GM12891 (cell line): Measurements from ENCODE around the gene SPRED3.

Experiments
- DNase-seq: peaks from one replicate; pipeline ENCODE4 v3.0.0; 2011; ENCODE audit warnings: low spot score; ENCODE audit not compliant: insufficient read length
- FAIRE-seq: peaks from 2 replicates; lab custom pipeline; 2011; peaks lifted over from hg19 to GRCh38; lab: Jason Lieb, UNC
- PAX5 ChIP-seq: IDR thresholded peaks from 2 replicates; pipeline ENCODE4 v1.6.1; 2011; ENCODE audit warnings: low read length, moderate library complexity, mild to moderate bottlenecking; ENCODE audit not compliant: insufficient read depth, severe bottlenecking
- POLR2A ChIP-seq: IDR thresholded peaks from 2 replicates; pipeline ENCODE4 v1.6.1; 2011; ENCODE audit warnings: low read depth, low read length, control low read depth
- POLR2AphosphoS5 ChIP-seq: IDR thresholded peaks from 2 replicates; pipeline ENCODE4 v1.6.1; 2011; ENCODE audit warnings: low read depth, low read length, control low read depth
- POU2F2 ChIP-seq: IDR thresholded peaks from 2 replicates; pipeline ENCODE4 v1.6.1; 2011; ENCODE audit warnings: low read depth, mild to moderate bottlenecking, control low read depth, low read length, moderate library complexity
- SPI1 ChIP-seq: IDR thresholded peaks from 2 replicates; pipeline ENCODE4 v1.6.1; 2011; ENCODE audit warnings: low read depth, low read length, control low read depth
- TAF1 ChIP-seq: IDR thresholded peaks from 2 replicates; pipeline ENCODE4 v1.6.1; 2011; ENCODE audit warnings: low read depth, low read length, control low read depth

The SPRED3 gene

DNA sequence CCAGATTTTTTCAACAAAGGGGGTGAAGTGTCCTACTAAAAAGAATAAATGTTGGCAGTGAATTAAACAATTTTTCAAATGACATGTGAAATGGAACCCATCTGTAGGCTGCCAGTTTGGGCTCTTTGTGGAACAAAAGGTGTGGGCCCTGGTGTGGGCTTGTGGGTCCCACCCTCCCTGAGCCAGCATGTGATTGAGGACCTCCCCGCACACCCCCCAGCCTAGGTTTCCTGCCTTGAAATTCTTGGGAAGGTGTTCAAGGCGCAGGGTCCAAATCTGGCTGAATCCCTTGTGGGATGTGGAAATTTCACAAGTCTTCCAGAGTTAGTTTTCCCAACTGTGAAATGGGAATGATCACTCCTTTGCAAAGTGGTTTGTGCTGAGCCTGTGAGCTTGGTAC is 4.8 kb upstream of the SPRED3 start:
- no peak for FAIRE-seq
- TF ChIP-seq POLR2A (no peak), POLR2AphosphoS5 (no peak), PAX5 (no peak), TAF1 (no peak), POU2F2 (no peak), SPI1 (no peak)

DNA sequence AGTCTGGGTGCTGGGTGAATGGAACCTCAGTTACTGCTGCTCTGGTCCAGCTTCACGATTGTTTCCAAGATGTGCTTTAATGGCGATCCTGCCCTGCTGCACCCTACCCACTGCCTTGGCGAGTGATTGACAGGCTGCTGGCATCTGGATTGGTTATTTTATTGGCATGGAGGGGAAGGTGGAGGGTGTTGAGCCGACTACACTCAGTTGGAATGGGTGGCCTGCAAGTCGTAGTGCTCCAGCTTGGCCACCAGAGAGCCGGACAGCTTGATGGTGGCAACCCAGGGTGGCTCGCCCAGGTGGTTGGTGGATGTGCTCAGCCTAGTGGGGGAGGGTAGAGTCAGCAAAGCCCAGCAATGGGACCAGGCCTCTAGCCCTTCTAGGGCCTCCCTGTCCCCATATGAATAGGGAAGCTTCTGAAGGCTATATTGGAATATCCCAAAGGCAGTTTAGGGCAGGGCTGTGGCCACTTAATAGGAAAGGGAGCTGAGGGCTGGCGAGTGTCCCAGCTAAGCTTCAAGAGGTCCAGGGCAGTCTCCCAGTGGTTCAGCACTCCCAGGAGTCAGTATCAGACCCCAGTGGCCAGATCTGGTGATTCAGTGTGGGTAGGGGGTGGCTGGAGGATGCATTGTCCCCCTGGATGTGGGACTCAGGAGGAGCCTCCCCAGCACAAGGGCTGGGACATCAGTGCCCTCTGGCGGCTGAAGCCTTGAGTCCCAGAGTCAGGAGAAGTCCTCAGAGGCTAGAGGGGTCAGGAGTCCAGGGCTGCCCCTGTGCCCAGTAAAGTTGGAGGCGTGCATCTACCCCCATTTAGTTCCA is 4.1 kb upstream of the SPRED3 start:
- FAIRE-seq (peak; percentile 61), DNase-seq (no peak)
- TF ChIP-seq POLR2A (0 out of 2 replicates have a peak, but pooled peaks have one; percentile 14), POLR2AphosphoS5 (no peak)

More for the DNA sequence above, 4.8 kb upstream of the SPRED3 start:
- DNase-seq, result no peak

DNA sequence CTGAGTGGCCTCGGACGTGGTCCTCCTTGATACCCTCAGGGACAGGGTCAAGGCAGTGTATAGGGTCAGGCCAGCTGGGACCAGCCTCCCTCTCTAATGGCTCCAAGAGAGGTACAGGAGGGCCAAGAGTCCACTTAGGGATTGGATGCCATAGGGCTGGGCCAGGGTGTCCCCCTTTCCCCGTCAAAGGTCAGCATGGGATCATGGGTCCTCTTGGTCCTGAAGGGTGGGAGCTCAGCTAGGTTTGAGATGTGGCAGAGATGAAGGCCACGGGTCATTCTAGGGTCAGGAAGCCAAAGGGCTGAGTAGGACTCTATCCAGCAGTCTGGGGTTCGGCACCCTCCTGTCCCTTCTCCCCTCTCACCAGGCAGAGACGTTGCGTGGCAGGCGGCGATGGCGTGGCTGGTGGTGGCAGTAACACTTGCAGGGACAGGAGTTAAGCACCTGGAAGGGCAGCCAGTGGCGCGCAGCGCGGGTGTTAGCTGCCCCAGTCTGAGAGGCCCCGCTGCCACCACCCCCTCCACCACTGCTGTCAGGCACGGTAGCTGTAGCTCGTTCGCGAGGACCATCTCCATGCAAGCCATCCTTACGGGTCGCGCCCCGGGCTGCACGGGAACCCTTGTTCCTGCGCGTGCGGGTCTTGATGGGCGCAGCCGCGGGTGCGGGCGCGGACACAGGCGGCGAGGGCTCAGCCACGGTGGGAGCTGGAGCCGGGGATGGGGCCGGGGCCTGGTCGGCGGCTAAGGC is 3.3 kb upstream of the SPRED3 start:
- TF ChIP-seq PAX5, result no peak
- peak; percentile 52 for TF ChIP-seq POLR2AphosphoS5
- no peak for TF ChIP-seq SPI1
- TF ChIP-seq POLR2A, result peak; percentile 10; the same call in 1 of the 2 replicates
- no peak for FAIRE-seq
- DNase-seq, result no peak

- peak; percentile 67 for FAIRE-seq
- DNase-seq, result peak; percentile 70
These were observed 2.7 kb upstream of the SPRED3 start for GRCh38 chr19:38385804-38386257.

DNA sequence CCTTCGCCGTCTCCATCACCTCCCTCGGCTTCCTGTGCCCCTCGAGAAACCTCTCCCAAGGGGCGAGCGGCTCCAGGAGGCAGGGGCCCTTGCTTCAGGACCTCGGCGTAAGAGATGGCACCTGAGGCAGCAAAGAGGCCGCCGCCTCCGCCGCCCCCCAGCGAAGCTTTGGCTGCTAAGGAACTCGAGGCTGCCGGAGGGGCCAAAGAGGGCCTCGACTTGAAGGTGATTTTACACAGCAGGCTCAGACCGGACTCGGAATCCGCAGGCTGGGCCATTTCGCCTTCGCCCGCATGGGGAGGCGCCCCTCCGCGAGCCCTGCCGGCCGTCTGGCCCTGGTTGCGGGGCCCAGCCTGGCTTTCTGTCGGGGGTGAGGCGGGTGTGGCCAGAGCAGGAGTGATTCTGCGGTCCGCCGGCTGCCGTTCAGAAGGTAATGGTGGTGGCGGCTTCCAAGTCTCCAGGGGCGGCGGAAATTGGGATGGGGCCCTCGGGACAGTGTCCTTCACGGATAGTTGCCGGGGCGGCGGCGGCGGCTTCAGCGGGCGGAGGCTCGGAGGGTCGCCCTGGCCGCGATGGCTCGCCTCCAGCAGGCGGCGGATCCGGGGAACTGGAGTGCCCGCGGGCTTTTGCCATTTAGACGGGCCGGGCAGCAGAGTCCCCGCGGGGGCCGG is 2.1 kb upstream of the SPRED3 start:
- DNase-seq (no peak), FAIRE-seq (no peak)
- TF ChIP-seq PAX5 (no peak), POU2F2 (no peak), POLR2A (no peak), POLR2AphosphoS5 (no peak), SPI1 (no peak), TAF1 (no peak)

More at GRCh38 chr19:38385804-38386257, 2.7 kb upstream of the SPRED3 start:
- peak; percentile 32; the same call in 1 of the 2 replicates for TF ChIP-seq SPI1
- TF ChIP-seq POLR2A, result 0 out of 2 replicates have a peak, but pooled peaks have one; percentile 11
- no peak for TF ChIP-seq POU2F2
- no peak for TF ChIP-seq PAX5
- TF ChIP-seq POLR2AphosphoS5, result no peak
- TF ChIP-seq TAF1, result no peak

DNA sequence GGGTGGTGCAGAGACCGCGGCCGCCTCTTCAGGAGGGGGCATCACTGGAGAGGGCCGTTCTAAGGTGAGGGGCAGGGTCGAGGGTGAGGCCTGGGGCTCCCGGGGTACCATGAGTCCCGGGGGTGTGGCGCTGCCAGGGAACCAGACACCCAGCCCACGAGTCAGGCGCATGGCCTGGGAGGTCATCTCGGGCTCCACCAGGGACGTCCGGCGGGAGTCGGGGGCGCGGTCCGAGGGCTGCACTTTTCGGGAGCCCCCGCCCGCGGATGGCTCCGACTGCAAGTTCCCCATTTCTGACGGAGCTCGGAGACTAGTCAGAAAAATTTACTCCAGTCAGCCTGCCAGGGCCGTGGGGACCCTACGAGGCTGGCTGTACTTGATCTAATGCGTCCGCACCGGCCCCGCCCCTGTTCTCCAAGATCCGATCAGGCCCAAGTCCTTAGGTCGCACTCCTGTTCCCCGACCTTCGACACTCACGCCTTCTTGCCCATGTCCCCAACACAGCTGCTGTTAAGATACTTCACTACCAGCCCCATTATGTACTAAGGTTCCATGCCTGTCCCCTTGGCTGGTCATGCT is 1.4 kb upstream of the SPRED3 start:
- TF ChIP-seq PAX5, result no peak
- no peak for DNase-seq
- no peak for FAIRE-seq

GRCh38 chr19:38387550-38388348 is 748 bp upstream of the SPRED3 start, which contains the start of gene GGN:
Gene GGN, minus strand, starts transcription at chr19:38388034. Its CDS starts 773 bp downstream, at chr19:38387261.
- DNase-seq (peak; percentile 81), FAIRE-seq (peak; percentile 77)
- TF ChIP-seq POLR2AphosphoS5, result no peak
- no peak for TF ChIP-seq PAX5
- no peak for TF ChIP-seq TAF1
- TF ChIP-seq POU2F2, result no peak
- no peak for TF ChIP-seq POLR2A
- TF ChIP-seq SPI1, result no peak

DNA sequence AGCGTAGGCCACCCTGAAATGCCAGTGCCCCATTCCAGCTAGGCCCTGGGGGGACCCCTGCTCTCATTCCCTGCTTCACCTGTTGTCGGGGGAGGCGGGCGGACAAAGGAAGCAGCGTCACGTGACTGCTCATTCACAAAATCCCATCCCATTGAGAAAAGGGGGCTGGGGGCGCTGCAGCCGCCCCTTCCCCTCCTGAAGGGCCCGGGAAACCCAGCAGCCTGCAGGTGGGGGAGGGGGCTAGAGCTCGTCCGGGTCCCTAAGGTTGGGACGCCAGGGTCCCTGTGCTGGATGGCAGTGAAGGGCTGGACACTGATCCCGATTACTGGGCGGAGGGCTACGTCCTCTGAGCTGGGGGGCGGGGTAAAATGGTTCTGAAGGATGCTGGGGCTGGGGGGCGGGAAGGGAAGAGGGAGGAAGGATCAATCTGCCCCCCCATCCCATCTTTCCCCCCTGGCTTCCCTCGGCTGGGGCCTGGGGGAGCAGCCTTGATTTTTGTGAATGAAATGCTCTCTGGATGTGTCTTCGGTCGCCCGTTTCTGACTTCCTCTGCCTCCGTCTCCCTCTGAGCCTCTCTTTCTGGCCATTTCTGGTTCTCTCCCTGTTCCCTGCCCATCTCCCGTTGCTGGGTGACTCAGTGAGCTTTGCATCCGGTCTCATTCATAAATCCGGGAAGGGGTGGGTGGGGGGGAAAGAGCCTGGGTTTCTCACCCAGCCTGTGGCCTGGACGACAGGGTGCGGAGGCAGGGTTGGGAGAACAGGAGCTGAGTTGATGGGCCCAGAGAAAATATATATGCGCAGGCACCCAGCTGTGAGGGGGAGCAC is 816 bp downstream of the SPRED3 start:
- TF ChIP-seq SPI1, result no peak
- no peak for TF ChIP-seq TAF1
- no peak for TF ChIP-seq POLR2A
- no peak for TF ChIP-seq POLR2AphosphoS5
- TF ChIP-seq PAX5, result no peak
- TF ChIP-seq POU2F2, result no peak
- FAIRE-seq, result no peak
- no peak for DNase-seq
